ENCODE data around the gene PCSK7. TPM values are rescaled to one million over a fixed set of nuclear protein-coding genes. Genes with fewer than 3 reads are reported as not detected.
"Not testable (repeated sequence)": the region's sequence is repeated elsewhere in the genome, so short reads cannot be mapped to it uniquely, and the experiment has no call there.

PCSK7 gene
- total and polyA plus RNA-seq, 2 of the 8 experiments (the other 6 are each of a cell fraction or from before 2014, with no cell fraction given): 23.4 to 38.5 TPM

DNA sequence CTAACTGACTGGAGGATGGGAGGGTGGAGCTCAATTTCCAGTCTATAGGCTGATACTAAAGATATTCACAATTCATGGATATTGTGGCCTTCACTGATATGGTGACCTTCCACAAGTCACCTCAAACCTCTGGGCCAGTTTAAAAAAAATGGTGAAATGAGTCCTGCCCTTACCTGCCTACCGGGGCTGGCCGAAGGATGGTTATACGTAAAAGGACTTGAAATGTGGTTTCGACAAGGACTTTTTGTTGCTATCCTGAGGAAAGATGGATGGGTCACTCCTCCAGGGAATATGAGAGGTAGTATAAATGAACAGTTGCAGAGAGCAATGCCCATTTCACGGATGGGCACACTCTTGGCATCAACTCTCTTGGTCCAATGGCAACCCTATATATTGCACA is 24.4 kb downstream of the PCSK7 start:
- H4K8ac ChIP-seq (ENCODE audit: extremely low read depth, insufficient read depth, low read length); H3K4me1 ChIP-seq (replicated peaks in 1 of 4; ENCODE audit: control insufficient read depth in 3 of 4, insufficient read depth in 4 of 4, low read length in 3 of 4); H3K9ac ChIP-seq (replicated peaks in 1 of 4; ENCODE audit: extremely low read depth in 1 of 4, low read depth in 3 of 4, low read length in 3 of 4); H2BK12ac ChIP-seq (ENCODE audit: low read depth, low read length); CTCF ChIA-PET (ENCODE audit: partially characterized antibody); H2BK120ac ChIP-seq (replicated peaks; ENCODE audit: low read depth, low read length); POLR2A ChIA-PET (ENCODE audit: partially characterized antibody); H4K91ac ChIP-seq (replicated peaks; ENCODE audit: insufficient read length, low read length); H3K79me2 ChIP-seq (ENCODE audit: control insufficient read depth in 1 of 2, insufficient read depth in 2 of 2, low read length in 2 of 2); H3K4me3 ChIP-seq (ENCODE audit: extremely low read depth in 1 of 4, insufficient read depth in 2 of 4, low read depth in 3 of 4, low read length in 4 of 4); FAIRE-seq; H3K18ac ChIP-seq (ENCODE audit: extremely low read depth, low read length); H3K23ac ChIP-seq (ENCODE audit: insufficient read length); H2BK20ac ChIP-seq (ENCODE audit: low read length); H4K5ac ChIP-seq (ENCODE audit: insufficient read length, low read depth, low read length); H2AK5ac ChIP-seq (ENCODE audit: low read depth, low read length); H3K9me3 ChIP-seq (ENCODE audit: insufficient read depth in 2 of 2, low read depth in 1 of 2, low read length in 1 of 2); H3K36me3 ChIP-seq (ENCODE audit: control insufficient read depth in 2 of 4, insufficient read depth in 4 of 4, low read length in 3 of 4); DNase-seq (ENCODE audit: low read depth in 1 of 2, low spot score in 2 of 2); H3K79me1 ChIP-seq (ENCODE audit: low read depth, low read length); H3K27me3 ChIP-seq (replicated peaks in 1 of 4; ENCODE audit: control insufficient read depth in 3 of 4, extremely low read depth in 1 of 4, insufficient read depth in 3 of 4, low read length in 3 of 4); H3K14ac ChIP-seq (ENCODE audit: insufficient read length); H3K4ac ChIP-seq (replicated peaks; ENCODE audit: insufficient read length, low read depth, low read length); H3K27ac ChIP-seq (ENCODE audit: low read depth, low read length); H2BK15ac ChIP-seq (ENCODE audit: low read length); H3K56ac ChIP-seq (replicated peaks; ENCODE audit: insufficient read length, low read depth, low read length); H2AFZ ChIP-seq (ENCODE audit: low read length); H3K23me2 ChIP-seq (ENCODE audit: low read depth, low read length); H3K4me2 ChIP-seq (ENCODE audit: insufficient read depth in 1 of 2, low read depth in 2 of 2, low read length in 2 of 2); H2BK5ac ChIP-seq (ENCODE audit: low read depth, low read length); H4K20me1 ChIP-seq (replicated peaks in 1 of 2; ENCODE audit: control insufficient read depth in 1 of 2, insufficient read depth in 2 of 2, low read length in 2 of 2): not testable (repeated sequence)
- 92% methylated on average over 5 of the region's 5 CpGs; no CpG with 5 or more reads in 1 of the 2 experiments for WGBS, 2 experiments (ENCODE audit: extremely low coverage in 1 of 2, insufficient coverage in 1 of 2, insufficient read length in 1 of 2, insufficient replicate concordance in 2 of 2, low coverage in 1 of 2, low lambda C conversion rate in 2 of 2, missing lambda C conversion rate in 1 of 2)

DNA sequence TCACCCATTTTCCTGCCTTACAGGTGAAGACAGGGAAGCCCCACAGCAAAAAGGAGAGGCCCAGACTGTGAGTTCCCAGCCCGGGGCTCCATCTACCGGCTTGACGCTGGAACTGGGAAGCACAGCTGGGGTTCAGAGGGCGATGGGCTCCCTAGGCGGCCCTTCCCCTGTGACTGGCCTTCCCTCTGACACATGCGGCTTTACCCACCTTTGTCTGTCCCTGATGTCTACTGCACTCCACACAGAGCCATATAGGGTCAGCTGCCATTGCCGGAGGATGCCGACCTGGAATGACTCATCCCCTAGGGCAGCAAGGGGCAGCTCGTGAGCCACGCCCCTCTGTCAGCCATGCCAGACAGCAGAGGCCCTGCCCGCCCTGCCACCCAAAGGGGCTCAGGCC is 25.0 kb downstream of the PCSK7 start:
- H2BK12ac ChIP-seq (ENCODE audit: low read depth, low read length); FAIRE-seq; H3K27me3 ChIP-seq (replicated peaks in 1 of 4; ENCODE audit: control insufficient read depth in 3 of 4, extremely low read depth in 1 of 4, insufficient read depth in 3 of 4, low read length in 3 of 4); H2BK120ac ChIP-seq (replicated peaks; ENCODE audit: low read depth, low read length); H2BK20ac ChIP-seq (ENCODE audit: low read length); H3K14ac ChIP-seq (ENCODE audit: insufficient read length); H4K8ac ChIP-seq (ENCODE audit: extremely low read depth, insufficient read depth, low read length); H3K4ac ChIP-seq (replicated peaks; ENCODE audit: insufficient read length, low read depth, low read length); H3K9me3 ChIP-seq (ENCODE audit: insufficient read depth in 2 of 2, low read depth in 1 of 2, low read length in 1 of 2); H3K36me3 ChIP-seq (ENCODE audit: control insufficient read depth in 2 of 4, insufficient read depth in 4 of 4, low read length in 3 of 4); H3K23me2 ChIP-seq (ENCODE audit: low read depth, low read length); H3K27ac ChIP-seq (ENCODE audit: low read depth, low read length); H4K5ac ChIP-seq (ENCODE audit: insufficient read length, low read depth, low read length); H2AK5ac ChIP-seq (ENCODE audit: low read depth, low read length); H4K20me1 ChIP-seq (replicated peaks in 1 of 2; ENCODE audit: control insufficient read depth in 1 of 2, insufficient read depth in 2 of 2, low read length in 2 of 2); H3K9ac ChIP-seq (replicated peaks in 1 of 4; ENCODE audit: extremely low read depth in 1 of 4, low read depth in 3 of 4, low read length in 3 of 4); H2BK5ac ChIP-seq (ENCODE audit: low read depth, low read length); H2AFZ ChIP-seq (ENCODE audit: low read length); H3K23ac ChIP-seq (ENCODE audit: insufficient read length); H4K91ac ChIP-seq (replicated peaks; ENCODE audit: insufficient read length, low read length); H3K56ac ChIP-seq (replicated peaks; ENCODE audit: insufficient read length, low read depth, low read length); H3K79me1 ChIP-seq (ENCODE audit: low read depth, low read length); H3K79me2 ChIP-seq (ENCODE audit: control insufficient read depth in 1 of 2, insufficient read depth in 2 of 2, low read length in 2 of 2); H3K4me2 ChIP-seq (ENCODE audit: insufficient read depth in 1 of 2, low read depth in 2 of 2, low read length in 2 of 2); H3K4me3 ChIP-seq (ENCODE audit: extremely low read depth in 1 of 4, insufficient read depth in 2 of 4, low read depth in 3 of 4, low read length in 4 of 4); H3K4me1 ChIP-seq (replicated peaks in 1 of 4; ENCODE audit: control insufficient read depth in 3 of 4, insufficient read depth in 4 of 4, low read length in 3 of 4); H2BK15ac ChIP-seq (ENCODE audit: low read length); H3K18ac ChIP-seq (ENCODE audit: extremely low read depth, low read length): not testable (repeated sequence)
- 87% methylated on average over 6 of the region's 11 CpGs; no CpG with 5 or more reads in 1 of the 2 experiments for WGBS, 2 experiments (ENCODE audit: extremely low coverage in 1 of 2, insufficient coverage in 1 of 2, insufficient read length in 1 of 2, insufficient replicate concordance in 2 of 2, low coverage in 1 of 2, low lambda C conversion rate in 2 of 2, missing lambda C conversion rate in 1 of 2)
- peak in 1 of 2 experiments; percentile 64 for DNase-seq (ENCODE audit: low read depth in 1 of 2, low spot score in 2 of 2)
- ChIA-PET POLR2A (ENCODE audit: partially characterized antibody) (interaction anchor here (1.2 to 10.3 kb wide), 2 partner anchors 7 to 23 kb away, joined by 4 to 153 read pairs; partner anchors contain the start of gene SIDT2), CTCF (ENCODE audit: partially characterized antibody) (interaction anchor here (16.4 to 18.7 kb wide), 2 partner anchors 15 to 24 kb away, joined by 249 to 449 read pairs; partner anchors contain the start of genes PCSK7, RNF214 and SIDT2)

Measured in H1 (cell line).